Activated CD4-positive, alpha-beta T cell treated with anti-CD3 and anti-CD28 coated beads, Interleukin-2, amount 10 ng/mL, durations not matched to agents 7 days and 5 days (primary cell): Measurements from ENCODE around the gene GPX5. TPM values are rescaled to one million over a fixed set of nuclear protein-coding genes. Genes with fewer than 3 reads are reported as not detected.

Experiments used
- CTCF ChIA-PET: fragments of 350-600 bp; sonication (Branson Sonifier 250); formaldehyde crosslinking; loops from one replicate; lab custom pipeline; 2021; ENCODE audit warnings: antibody characterized with exemption; lab: Charles Lee
- POLR2A ChIA-PET: fragments of 350-600 bp; sonication (Branson Sonifier 250); formaldehyde crosslinking; loops from one replicate; lab custom pipeline; 2021; ENCODE audit warnings: antibody characterized with exemption; lab: Charles Lee
- DNase-seq: peaks from one replicate; pipeline ENCODE4 v3.0.0-alpha.2; 2020
- H3K27ac Mint-ChIP-seq: one replicate; pipeline ENCODE4 v1.8.0; 2021; ENCODE audit warnings: mild to moderate bottlenecking, moderate library complexity, mixed read lengths
- H3K27me3 Mint-ChIP-seq: one replicate; pipeline ENCODE4 v1.8.0; 2021; ENCODE audit warnings: mixed read lengths
- H3K36me3 Mint-ChIP-seq: one replicate; pipeline ENCODE4 v1.8.0; 2021; ENCODE audit warnings: low read depth, mixed read lengths
- H3K4me1 Mint-ChIP-seq: one replicate; pipeline ENCODE4 v1.8.0; 2021; ENCODE audit warnings: mixed read lengths
- H3K4me3 Mint-ChIP-seq: one replicate; pipeline ENCODE4 v1.8.0; 2021; ENCODE audit warnings: mild to moderate bottlenecking, moderate library complexity, mixed read lengths
- H3K9me3 Mint-ChIP-seq: one replicate; pipeline ENCODE4 v1.8.0; 2021; ENCODE audit warnings: mixed read lengths
- total RNA-seq, 2 experiments: library from RNA; stranded (reverse); gene quantifications; one replicate each; pipeline ENCODE4 v1.2.3, GENCODE V29; 2021

The GPX5 gene
- total RNA-seq, 2 experiments from 2014 or later, result not detected

DNA sequence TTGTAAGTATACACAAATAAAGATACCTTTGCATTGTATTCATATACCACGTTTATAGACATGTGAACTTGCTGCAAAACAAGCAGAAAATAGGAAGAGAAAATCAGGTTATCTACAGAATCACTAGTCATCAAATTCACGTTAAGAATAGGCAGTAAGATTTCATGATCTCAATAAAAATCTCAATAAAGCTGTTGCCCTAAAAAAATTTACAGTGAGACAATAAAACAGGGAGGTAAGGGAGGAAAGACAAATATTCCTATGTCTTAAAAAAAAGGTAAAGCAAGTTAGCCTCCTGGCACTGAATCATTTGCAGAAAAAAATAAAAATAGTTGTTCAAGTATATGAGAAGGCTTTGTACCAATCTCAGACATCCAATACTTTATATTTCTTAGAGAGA lies 44.1 kb downstream of the GPX5 start:
- no peak for DNase-seq
- CTCF ChIA-PET, result no interaction called here
- POLR2A ChIA-PET, result no interaction called here
- Mint-ChIP-seq H3K4me1 (no peaks in the 10 kb centered on the region), H3K36me3 (no peaks in the 10 kb centered on the region), H3K4me3 (no peak overlapping the region), H3K9me3 (no peaks in the 10 kb centered on the region), H3K27ac (no peak overlapping the region), H3K27me3 (peaks cover 38% of the 10 kb centered on the region)

DNA sequence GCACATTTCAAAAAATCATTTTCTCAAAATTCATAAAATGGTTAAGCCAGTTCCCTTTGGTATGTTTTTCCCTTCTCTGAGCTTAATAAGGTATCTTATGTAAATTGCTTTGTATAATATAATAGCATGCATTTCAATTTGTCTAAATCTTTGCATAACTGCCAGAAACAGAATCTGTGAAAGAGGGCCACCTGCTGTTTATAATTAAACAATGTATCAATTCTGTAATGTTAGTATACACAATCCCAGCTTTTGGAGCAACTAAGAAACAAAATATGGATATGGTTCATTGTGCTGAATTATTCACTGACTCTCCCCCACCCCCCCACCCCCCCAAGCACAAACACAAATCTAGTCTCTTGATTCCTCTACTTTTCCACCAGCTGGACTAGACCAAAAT lies 54.8 kb downstream of the GPX5 start:
- CTCF ChIA-PET, result interaction anchor here (0.6 to 1.1 kb wide), 2 partner anchors 9 to 120 kb away, joined by 3 to 5 read pairs; no protein-coding TSS in a partner anchor
- Mint-ChIP-seq H3K9me3 (no peaks in the 10 kb centered on the region), H3K4me1 (no peaks in the 10 kb centered on the region), H3K27ac (no peak overlapping the region), H3K4me3 (no peak overlapping the region), H3K36me3 (no peaks in the 10 kb centered on the region), H3K27me3 (peaks cover 9% of the 10 kb centered on the region)
- DNase-seq, result no peak
- POLR2A ChIA-PET, result no interaction called here

DNA sequence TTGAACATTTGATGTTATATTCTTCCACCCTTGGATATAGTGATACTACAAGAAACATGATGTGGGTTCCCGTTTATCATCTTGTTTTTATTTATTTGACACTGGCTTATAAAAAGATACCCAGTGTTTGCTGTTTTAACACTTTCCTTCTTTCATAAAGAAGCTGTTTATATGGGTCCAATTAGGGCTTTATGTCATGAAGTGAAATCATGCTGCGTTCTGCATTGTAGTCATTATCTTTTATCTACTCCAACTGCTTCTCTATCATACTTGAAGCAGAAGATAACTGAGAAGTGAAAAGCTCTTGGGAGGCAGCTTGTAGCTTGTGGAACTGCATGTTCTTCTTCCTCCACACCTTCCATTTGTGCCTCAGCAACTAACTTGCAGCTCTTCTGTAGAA lies 57.8 kb downstream of the GPX5 start:
- no peak overlapping the region for H3K4me3 Mint-ChIP-seq
- DNase-seq, result no peak
- peaks cover 26% of the 10 kb centered on the region for H3K27me3 Mint-ChIP-seq
- peaks cover 2% of the 10 kb centered on the region for H3K9me3 Mint-ChIP-seq
- ChIA-PET CTCF (no interaction called here), POLR2A (no interaction called here)
- peaks cover 9% of the 10 kb centered on the region for H3K36me3 Mint-ChIP-seq
- peaks cover 21% of the 10 kb centered on the region for H3K4me1 Mint-ChIP-seq
- no peak overlapping the region for H3K27ac Mint-ChIP-seq

Other genes with a start within 250 kb of the GPX5 start
- gene PGBD1, start 244.3 kb upstream of the GPX5 start, total RNA-seq, result 1 to 10 TPM; 1.5 to 1.7 TPM
- gene ZSCAN31, start 189.7 kb upstream of the GPX5 start, total RNA-seq, result under 1 TPM; 0.37 to 0.56 TPM
- gene ZKSCAN3, start 175.9 kb upstream of the GPX5 start, total RNA-seq, result 1 to 10 TPM; 6.2 to 7.0 TPM
- gene ZSCAN12, start 126.1 kb upstream of the GPX5 start, total RNA-seq, result 1 to 10 TPM; 7.5 to 8.3 TPM
- gene ZSCAN23, start 82.4 kb upstream of the GPX5 start, total RNA-seq, result 1 to 10 TPM; 1.5 to 1.7 TPM
- not detected for gene GPX6, start 10.1 kb upstream of the GPX5 start, total RNA-seq